ENCODE data around the gene EPHX1. TPM values are rescaled to one million over a fixed set of nuclear protein-coding genes. Genes with fewer than 3 reads are reported as not detected.

The EPHX1 gene
- total RNA-seq, 6 donors from 2014 or later: 82.8 to 205 (median 141) TPM

DNA sequence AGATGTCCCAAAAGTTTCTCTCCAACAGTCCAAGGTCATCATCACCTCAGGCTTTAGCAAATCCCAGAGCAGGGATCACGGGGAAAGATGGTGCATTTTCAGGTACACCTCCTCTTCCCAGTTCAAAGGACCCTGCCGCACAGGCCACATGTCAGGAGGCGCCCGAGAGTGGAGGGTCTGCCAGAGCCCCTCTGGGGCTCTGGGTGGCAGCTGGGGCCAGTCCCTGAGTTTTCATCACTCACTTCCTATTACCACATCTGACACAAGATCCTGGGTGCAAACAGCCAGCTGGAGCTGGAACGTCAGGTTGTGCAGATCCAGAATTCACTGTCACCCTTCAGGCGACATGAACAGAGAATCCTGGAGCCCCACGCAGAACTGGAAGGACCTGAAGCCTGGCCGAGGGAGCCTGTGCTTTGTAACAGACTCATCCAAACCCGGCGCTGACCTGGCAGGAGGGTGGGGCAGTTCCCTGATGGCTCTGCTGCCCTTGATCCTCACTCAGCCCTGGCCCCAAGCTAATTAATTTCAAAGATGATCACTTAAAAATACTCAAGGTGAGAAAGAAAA lies 63.4 kb downstream of the EPHX1 start:
- TF ChIP-seq POLR2AphosphoS5 (IDR thresholded peaks at IDR 0.05) (no peak), POLR2A (IDR thresholded peaks at IDR 0.05) (no peak), EP300 (IDR thresholded peaks at IDR 0.05) (no peak)
- TF ChIP-seq, protein P1, sequence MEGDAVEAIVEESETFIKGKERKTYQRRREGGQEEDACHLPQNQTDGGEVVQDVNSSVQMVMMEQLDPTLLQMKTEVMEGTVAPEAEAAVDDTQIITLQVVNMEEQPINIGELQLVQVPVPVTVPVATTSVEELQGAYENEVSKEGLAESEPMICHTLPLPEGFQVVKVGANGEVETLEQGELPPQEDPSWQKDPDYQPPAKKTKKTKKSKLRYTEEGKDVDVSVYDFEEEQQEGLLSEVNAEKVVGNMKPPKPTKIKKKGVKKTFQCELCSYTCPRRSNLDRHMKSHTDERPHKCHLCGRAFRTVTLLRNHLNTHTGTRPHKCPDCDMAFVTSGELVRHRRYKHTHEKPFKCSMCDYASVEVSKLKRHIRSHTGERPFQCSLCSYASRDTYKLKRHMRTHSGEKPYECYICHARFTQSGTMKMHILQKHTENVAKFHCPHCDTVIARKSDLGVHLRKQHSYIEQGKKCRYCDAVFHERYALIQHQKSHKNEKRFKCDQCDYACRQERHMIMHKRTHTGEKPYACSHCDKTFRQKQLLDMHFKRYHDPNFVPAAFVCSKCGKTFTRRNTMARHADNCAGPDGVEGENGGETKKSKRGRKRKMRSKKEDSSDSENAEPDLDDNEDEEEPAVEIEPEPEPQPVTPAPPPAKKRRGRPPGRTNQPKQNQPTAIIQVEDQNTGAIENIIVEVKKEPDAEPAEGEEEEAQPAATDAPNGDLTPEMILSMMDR (IDR thresholded peaks at IDR 0.05): no peak
- H3K27me3 ChIP-seq: no peaks in the 10 kb centered on the region
- WGBS, 2 donors: 82 to 98% methylated on average over 7 to 10 of the region's 10 CpGs
- peaks cover 14 to 40% (median 22%) of the 10 kb centered on the region in 4 donors for H3K4me1 ChIP-seq
- ATAC-seq (ENCODE audit: low FRiP score in 2 of 2): no peak
- H3K36me3 ChIP-seq: peaks cover 17 to 91% (median 60%) of the 10 kb centered on the region in 4 donors
- no peak for DNase-seq
- no peak overlapping the region for H3K4me3 ChIP-seq
- H3K9me3 ChIP-seq: no peaks in the 10 kb centered on the region
- no peak overlapping the region for H3K27ac ChIP-seq

DNA sequence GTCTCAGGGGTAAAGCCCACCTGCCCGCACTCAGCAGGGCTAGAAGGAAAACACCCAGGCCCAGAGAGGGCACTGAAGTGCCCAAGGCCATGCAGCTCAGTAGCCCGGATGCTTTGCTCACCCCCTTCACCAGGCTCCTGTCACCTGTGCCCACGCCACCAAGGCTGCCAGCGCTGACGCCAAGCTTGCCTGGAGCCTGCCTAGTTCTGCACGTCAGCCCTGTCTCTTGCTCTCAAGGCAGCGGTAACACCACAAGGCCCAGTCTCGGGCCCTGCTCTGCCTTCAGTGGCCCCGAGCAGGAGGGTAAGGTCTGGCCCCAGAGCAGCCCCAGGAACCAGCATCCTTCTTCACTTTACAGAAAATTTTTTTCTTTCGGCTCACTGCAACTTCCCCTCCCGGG lies 64.5 kb downstream of the EPHX1 start:
- peak overlapping the region in 3 of 4 donors; percentile 48 to 73 (median 71) for H3K27ac ChIP-seq
- no peak for ATAC-seq (ENCODE audit: low FRiP score in 2 of 2)
- H3K36me3 ChIP-seq: peaks cover 17 to 81% (median 50%) of the 10 kb centered on the region in 4 donors

DNA sequence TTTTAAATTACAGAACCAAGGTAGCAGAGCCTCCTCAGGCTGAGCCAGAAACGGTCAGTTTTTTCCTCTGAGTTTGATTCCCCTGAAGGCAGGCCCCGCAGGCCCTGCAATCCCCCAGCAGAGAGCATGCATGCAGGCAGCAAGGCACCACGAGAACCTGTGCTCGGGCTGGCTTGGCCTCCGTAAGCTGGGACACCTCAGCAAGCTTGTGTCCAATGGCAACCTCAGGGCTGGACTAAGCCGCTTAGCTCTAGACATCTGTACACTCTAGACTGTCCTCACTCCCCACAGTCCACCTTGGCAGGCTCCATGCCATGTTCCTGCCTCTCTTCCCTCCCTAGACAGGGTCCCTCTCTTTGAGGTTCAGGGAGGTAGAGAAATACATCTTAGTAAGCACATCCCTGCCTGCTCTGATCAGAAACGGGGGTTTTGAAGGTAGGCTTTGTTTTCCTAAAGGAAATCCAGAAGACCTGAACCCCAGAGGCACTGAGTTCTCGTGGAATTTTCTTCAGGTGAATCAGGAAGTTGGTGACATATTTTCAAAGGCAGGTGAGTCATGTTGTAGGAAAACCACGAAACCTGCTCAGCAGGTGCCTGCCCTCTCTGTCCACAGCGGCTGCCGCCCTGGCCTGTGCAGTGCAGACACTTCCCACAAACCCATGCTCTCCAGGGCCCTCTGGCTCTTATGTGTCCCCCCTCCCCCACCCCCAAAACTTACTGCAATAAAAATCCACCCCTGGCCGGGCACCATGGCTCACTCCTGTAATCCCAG lies 65.3 kb downstream of the EPHX1 start:
- no peak for TF ChIP-seq POLR2A (IDR thresholded peaks at IDR 0.05)
- no peak for TF ChIP-seq EP300 (IDR thresholded peaks at IDR 0.05)
- Histone ChIP-seq H3K27me3 (no peaks in the 10 kb centered on the region), H3K9me3 (no peaks in the 10 kb centered on the region), H3K4me1 (peaks cover 32 to 59% (median 41%) of the 10 kb centered on the region in 4 donors), H3K4me3 (no peak overlapping the region), H3K36me3 (peaks cover 17 to 73% (median 45%) of the 10 kb centered on the region in 4 donors), H3K27ac (peak overlapping the region; percentile 48 to 81 (median 72))
- ATAC-seq (ENCODE audit: low FRiP score in 2 of 2) (peak; percentile 35 to 81), DNase-seq (peak in 1 of 2 donors; percentile 83)
- WGBS, 2 donors: 70 to 86% methylated on average over 10 to 12 of the region's 12 CpGs

More for the DNA sequence above, 64.5 kb downstream of the EPHX1 start:
- H3K27me3 ChIP-seq: no peaks in the 10 kb centered on the region
- H3K9me3 ChIP-seq: no peaks in the 10 kb centered on the region
- 86 to 93% methylated on average over 5 to 11 of the region's 11 CpGs for WGBS, 2 donors
- no peak overlapping the region for H3K4me3 ChIP-seq
- DNase-seq: no peak
- peaks cover 24 to 51% (median 33%) of the 10 kb centered on the region in 4 donors for H3K4me1 ChIP-seq
- no peak for TF ChIP-seq POLR2AphosphoS5 (IDR thresholded peaks at IDR 0.05)
- TF ChIP-seq POLR2A (IDR thresholded peaks at IDR 0.05): no peak
- no peak for TF ChIP-seq EP300 (IDR thresholded peaks at IDR 0.05)
- TF ChIP-seq, protein P1 (IDR thresholded peaks at IDR 0.05): no peak

DNA sequence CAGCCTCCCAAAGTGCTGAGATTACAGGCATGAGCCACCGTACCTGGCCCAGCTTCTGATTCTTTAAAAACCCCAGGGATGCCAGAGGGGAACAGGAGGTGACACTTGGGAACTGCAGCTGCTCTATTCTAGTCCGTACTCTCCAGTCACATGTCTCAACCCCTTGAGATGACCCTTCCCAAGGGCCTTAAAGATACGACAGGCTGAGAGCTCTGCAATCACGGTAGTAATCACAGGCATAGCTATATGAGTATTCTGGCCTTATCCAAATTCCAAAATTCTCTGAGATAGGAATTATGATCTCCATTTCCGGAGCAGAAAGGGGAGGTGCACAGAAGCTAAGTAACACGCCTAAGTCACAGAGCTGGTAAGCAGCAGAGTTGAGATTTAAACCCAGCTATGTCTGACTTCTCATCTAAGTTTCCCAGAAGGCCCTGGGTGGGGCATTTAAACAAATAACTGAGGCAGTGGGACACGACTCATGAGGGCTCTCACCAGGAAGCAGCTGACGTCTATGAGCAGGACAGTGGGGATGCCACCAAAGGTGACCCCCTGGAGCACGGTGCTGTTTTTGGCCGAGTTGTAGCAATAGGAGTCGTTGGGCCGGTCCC lies 67.1 kb downstream of the EPHX1 start:
- no peaks in the 10 kb centered on the region for H3K27me3 ChIP-seq
- ATAC-seq (ENCODE audit: low FRiP score in 2 of 2) (no peak), DNase-seq (no peak)
- H3K9me3 ChIP-seq: no peaks in the 10 kb centered on the region
- H3K4me1 ChIP-seq: peaks cover 44 to 73% (median 52%) of the 10 kb centered on the region in 4 donors
- TF ChIP-seq POLR2AphosphoS5 (IDR thresholded peaks at IDR 0.05): no peak
- no peak for TF ChIP-seq EP300 (IDR thresholded peaks at IDR 0.05)
- TF ChIP-seq, protein P1 (IDR thresholded peaks at IDR 0.05): no peak
- TF ChIP-seq POLR2A (IDR thresholded peaks at IDR 0.05): no peak
- 83 to 92% methylated on average over 6 to 12 of the region's 12 CpGs for WGBS, 2 donors
- peak overlapping the region in 3 of 4 donors; percentile 81 to 94 (median 89) for H3K27ac ChIP-seq
- H3K36me3 ChIP-seq: peaks cover 13 to 55% (median 30%) of the 10 kb centered on the region in 4 donors
- H3K4me3 ChIP-seq: no peak overlapping the region

DNA sequence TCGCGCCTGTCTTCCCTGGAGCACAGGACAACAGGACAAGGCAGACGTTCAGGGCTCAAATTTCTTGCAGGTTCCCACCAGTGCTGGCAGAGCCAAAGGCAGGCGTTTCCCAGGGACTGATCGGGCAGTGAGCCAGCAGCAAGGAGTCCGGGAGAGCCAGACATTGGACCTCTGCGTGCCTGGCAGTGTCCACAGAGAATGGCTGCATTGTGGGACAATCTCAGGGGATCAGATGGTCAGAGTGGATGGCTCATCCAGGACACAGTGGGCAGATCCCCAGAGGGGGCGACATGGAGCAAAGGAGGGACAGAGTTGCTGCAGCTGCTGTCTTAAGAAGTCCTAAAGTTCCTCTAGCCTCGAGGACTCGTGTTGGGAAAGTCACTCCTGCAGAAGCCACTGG lies 67.7 kb downstream of the EPHX1 start:
- 44 to 52% methylated on average over 7 to 10 of the region's 10 CpGs for WGBS, 2 donors
- Histone ChIP-seq H3K36me3 (peaks cover 13 to 49% (median 30%) of the 10 kb centered on the region in 4 donors), H3K27ac (peak overlapping the region; percentile 55 to 94 (median 85)), H3K9me3 (no peaks in the 10 kb centered on the region), H3K27me3 (no peaks in the 10 kb centered on the region), H3K4me1 (peaks cover 44 to 73% (median 52%) of the 10 kb centered on the region in 4 donors), H3K4me3 (no peak overlapping the region)
- ATAC-seq (ENCODE audit: low FRiP score in 2 of 2) (no peak), DNase-seq (peak in 1 of 2 donors; percentile 45)
- TF ChIP-seq POLR2A (IDR thresholded peaks at IDR 0.05) (no peak), EP300 (IDR thresholded peaks at IDR 0.05) (no peak), POLR2AphosphoS5 (IDR thresholded peaks at IDR 0.05) (peak in 1 of 2 donors; percentile 18)
- TF ChIP-seq, protein P1 (IDR thresholded peaks at IDR 0.05): peak in 5 of 6 experiments; percentile 35 to 45 (median 43)

Measured in upper lobe of left lung (tissue), 6 donors.